HG03520 (cell line): ENCODE measurements around the gene LRIG3.
"Not testable (repeated sequence)": the region's sequence is repeated elsewhere in the genome, so short reads cannot be mapped to it uniquely, and the experiment has no call there.

Source experiments
- ATAC-seq: cut with Tn5 transposase; IDR thresholded peaks from one replicate; pipeline ENCODE4 v1.9.1; 2021; ENCODE audit warnings: mild to moderate bottlenecking, moderate library complexity; ENCODE audit not compliant: unreplicated experiment

LRIG3 gene

DNA sequence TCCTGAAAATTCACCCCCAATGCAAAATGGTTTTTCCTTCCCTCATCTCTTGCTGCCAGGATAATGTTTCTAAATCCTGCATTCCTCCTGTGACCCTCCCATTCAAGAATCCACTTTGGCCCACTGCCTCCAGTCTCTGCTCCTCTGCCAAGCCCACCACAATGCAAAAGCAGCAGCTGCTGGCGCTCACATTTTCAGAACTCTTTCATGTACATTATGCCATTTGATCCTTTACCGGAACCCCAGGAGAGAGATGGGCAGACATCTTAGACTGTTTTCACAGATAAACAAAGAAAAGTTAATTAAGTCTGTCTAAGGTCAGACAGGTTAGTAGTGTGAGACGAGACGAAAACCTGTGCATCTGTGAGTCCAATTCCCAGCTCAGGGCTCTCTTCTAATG, 12.9 kb downstream of the LRIG3 start:
- ATAC-seq: no peak

DNA sequence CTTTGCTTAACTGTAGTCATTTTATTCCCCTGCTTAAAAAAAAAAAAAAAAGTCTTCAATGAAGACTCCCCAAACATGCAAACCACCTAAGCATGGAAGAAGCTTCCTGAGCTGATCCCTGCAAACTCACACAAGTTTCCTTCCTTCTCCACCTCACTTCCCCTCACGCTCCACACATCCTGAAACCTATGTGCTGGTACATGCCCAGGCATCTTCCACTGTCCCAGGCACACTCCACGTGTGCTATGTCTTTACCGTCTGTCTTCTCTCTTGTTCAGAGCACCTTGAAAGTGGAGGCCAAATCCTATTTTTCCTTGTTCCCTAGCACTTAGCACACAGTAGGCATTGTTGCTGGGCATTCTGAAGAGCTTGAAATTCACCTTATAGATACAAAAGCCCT, 13.4 kb downstream of the LRIG3 start:
- ATAC-seq: no peak

DNA sequence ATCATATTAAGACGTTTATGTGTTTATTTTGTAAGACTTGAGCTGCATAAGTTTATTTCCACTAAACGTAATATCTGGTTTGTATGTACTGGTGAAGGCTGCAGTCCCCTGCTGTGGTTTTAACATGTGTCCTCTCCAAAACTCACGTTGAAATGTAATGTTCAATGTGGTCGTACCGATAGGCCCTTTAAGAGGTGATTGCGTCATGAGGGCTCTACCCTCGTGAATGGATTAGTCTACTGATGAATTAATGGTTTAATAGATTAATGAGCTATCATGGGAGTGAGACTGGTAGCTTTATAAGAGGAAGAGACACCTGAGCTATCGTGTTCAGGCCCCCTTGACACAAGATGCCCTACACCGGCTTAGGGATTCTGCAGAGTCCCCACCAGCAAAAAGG, 14.9 kb downstream of the LRIG3 start:
- ATAC-seq: no peak

DNA sequence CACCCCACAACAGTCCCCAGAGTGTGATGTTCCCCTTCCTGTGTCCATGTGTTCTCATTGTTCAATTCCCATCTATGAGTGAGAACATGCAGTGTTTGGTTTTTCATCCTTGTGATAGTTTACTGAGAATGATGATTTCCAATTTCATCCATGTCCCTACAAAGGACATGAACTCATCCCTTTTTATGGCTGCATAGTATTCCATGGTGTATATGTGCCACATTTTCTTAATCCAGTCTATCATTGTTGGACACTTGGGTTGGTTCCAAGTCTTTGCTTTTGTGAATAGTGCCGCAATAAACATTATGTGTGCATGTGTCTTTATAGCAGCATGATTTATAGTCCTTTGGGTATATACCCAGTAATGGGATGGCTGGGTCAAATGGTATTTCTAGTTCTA, 17.6 kb downstream of the LRIG3 start:
- not testable (repeated sequence) for ATAC-seq

DNA sequence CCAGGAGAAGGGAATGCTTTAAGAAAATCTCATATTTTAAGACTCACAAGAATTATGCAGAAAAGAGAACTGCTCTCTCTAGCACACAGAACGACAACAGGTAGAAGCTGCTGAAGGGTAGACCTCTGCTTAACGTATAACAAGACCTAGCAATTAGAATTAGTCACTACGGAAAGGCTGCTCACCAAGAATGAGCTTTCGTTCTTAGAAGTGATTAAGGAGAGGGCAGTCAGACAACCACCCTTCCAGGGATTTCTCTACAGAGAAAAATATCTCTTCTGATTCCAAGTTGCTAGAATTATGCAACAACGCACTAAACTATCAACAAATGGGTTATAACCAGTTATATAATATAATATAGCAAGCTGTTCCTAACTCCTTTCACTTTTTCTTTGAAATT, 18.6 kb downstream of the LRIG3 start:
- ATAC-seq: no peak

DNA sequence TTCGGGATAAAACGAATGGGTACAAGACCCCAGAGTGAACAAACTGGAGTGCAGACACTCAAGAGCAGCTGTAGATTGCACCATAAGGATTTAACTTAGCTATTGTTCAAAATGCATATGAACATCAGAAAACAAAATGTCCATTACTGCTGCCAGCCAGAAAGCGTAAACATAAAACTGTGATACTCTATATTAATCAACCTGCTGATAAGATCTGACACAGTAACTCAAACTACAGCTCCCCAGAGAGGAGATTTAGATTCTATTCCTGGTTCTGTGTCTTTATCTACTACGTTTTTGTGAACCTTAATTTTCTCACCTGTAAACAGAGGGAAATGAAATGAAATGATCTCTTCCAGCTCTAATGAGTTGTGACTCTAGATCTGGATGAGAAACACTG, 22.3 kb downstream of the LRIG3 start:
- ATAC-seq: no peak

DNA sequence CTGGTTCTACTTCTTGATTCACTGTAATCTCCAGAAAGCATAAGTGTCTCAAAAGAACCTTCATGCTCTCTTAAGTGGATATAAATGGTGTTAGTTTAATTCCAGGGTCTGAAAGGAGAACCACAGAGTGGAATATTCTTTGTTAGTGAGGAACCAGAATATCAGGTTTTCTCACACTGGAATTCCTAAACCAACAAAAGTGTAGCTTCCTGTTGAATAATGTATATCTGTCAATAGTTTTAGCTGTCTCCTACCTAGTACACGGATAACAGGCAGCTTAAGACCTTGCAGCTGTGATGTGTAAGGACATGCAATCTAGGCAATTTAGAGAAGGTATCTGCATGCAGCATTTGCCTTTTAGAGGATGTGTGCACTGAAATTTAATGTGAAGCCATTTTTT, 24.0 kb downstream of the LRIG3 start:
- ATAC-seq: no peak

DNA sequence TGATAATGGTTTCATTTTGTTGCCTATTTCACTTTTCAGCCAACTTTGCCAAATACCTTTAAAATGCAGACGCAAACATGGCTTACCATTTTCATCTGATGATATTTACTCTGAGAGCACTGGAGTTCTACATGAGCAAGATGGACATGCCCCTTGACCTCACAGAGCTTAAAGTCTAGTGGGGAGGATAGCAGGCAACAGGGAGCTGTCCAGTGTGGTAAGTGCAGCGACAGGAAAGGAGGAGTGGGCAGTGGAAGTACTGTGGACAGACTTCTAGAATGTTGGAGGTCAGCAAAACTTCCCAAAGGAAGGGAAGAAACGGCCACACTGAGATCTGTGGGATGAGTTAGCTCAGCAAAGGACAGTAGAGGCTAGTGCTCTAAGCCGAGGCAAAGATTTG, 25.3 kb downstream of the LRIG3 start:
- ATAC-seq: no peak

DNA sequence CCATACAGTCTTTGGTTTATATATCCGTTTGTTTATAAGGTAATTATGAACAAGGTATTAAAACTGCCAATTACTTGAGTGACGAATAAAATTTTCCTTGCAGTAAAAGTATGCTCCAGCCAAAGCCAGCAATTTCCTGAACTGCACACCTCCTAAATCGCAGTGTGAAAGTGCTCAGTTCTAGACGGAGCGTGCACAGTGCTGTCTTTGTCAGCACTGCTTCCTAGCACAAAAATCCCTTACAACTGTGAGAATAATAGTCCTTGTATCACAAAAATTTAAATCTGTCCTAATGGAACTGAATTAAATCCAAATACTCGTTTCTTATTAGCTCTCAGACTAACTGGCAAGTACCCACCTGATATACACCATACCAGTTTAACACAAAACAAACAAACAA, 26.3 kb downstream of the LRIG3 start:
- ATAC-seq: no peak

DNA sequence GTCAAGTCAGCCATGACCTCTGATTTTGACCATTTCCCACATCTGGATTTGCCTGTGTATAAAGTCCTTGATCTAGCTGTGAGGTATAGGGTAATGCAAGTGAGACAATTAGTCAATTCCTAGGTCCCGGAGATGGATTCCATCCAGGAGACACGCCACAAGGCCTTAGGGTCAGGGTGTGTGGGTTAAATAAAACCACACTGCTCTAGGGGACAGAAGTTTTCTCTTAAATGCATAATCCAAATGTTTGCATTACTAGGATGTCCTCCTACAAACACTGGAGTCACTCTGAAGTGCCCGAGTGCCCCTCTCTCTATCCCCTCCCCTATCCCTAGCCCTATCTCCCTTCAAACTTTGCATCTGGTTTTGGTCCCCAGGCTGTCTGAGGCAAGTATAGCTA, 26.8 kb downstream of the LRIG3 start:
- ATAC-seq: no peak

DNA sequence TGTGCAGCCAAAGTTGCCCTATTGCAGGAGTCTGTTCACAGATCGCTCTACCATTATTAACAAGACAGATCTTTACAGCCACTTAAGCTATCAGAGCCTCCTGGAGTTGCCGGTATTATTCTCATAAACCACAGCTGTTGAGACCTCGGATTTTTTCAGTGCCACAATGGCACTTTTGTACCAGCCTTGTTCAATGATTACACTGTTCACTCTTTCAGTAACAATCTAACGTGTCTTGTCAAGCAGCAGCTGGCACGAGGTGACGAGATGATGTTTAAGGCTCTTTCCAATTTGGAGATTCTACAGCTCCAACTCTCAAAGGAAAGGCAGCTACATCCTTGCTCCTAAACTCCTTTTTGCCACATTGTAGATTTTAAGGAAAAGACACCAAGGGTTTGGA, 30.7 kb downstream of the LRIG3 start:
- ATAC-seq: no peak

DNA sequence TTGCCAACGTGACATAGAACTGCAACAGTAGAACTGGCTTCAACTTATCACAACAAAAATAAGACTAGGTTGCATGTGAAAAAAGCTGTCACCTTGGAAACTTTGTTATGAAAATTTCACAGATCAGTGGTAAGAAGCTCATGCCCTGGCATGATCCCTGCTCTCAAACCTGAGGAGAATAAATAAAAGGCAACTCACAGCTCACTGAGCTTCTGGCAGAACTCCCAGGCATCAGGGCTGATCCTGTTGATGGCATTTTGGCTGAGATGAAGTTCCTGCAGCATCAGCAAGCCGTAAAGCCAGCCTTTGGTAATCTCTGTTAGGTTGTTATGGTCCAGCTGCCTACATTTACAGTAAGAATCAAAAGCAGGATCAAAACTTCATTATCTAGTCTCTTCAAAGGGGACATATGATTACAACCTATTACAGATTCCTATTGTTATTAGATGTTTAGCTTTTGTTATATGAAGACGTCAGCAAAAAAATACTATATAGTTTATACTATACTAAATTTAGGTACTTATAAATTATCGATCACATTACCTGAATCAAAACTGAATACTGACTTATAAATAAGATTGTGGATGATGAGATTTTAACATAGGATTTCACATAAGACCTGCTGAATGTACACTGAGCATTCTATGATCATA, 32.0 kb downstream of the LRIG3 start:
- no peak for ATAC-seq

DNA sequence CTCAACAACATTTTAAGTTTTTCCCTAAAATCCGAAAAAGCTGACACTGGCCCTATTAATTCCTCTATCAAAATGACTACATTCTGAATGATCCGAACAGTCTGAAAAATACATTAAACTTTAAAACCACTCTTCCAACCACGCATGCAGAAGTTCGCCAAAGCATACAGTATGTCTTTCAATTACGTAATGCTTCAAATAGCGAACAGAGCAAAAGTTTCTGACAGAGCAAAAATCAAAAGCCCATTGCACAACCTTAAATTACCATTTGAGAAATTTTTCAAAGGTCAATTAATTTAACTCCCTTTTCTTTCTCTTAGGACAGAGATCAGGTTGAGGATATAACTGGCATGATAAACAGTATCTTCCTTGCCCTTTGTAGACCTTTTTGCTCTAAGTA, 33.2 kb downstream of the LRIG3 start:
- no peak for ATAC-seq

DNA sequence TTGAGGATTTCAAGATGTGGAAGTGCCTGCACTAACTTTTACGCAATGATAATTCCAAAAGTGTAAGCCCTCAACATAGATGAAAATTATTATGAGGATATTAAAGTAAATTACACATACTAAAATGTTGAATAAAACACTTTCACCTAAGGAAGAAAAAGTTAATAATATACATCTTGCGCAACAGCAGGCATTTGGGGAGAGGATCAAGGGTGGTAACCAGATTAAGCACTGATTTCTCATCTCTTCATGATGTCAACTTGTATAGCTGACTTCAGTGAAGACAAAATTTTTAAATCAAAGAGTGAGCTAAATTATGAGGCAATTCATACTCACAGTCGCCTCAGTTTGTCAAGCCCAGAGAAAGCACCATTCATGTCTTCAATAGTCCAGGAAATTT, 33.8 kb downstream of the LRIG3 start:
- no peak for ATAC-seq

DNA sequence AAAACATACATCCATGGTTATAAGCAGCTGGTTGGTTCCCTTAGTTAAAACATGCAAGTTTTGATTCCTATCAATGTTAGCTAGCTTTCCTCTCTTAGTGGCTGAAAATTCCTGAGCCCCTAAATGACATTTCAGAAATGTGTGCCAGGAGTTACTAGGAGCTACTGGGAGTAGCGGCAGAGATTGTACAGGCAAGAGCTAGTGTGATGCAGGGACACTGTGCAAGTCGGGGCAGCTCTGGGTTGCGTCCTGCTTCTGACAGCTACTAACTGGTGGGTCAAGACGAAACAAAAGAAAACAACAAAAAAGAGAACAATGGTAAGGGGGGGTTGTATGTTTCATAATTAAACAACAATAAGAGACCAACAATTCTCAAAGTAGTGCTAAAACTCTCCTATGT, 35.4 kb downstream of the LRIG3 start:
- no peak for ATAC-seq

DNA sequence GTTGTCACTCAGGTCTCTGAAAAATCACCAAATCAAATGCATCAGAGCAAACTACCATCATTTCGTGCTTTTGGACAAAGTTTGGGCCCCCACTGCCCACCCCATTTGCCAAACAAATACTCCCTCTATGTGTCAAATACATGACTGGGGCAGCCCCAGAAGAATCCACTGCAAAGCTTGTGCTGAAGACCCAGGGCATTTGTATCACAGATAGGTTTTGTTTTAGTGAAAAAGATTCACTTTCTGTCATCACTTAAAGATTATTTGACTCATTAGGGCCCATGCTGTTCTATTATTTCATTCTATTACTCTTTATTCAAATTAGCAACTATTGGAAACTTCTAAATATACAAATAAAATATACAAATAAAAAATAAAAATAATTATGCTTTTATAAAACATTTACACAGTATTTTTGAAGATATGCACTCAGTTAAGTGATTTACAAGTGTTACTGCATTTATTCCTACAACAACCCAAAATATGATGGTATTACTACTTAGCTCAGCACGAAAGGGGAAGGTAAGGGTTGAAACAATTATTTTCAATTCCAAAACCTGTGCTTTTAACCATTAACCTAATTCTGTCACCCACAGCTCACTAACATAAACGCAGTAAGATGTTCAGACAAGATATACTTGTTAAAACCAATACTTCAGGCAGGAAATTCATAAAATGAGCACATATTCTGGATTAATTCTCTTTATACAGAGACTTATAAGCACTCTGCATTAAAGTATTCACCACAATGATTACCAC, 36.5 kb downstream of the LRIG3 start:
- peak; percentile 57 for ATAC-seq

DNA sequence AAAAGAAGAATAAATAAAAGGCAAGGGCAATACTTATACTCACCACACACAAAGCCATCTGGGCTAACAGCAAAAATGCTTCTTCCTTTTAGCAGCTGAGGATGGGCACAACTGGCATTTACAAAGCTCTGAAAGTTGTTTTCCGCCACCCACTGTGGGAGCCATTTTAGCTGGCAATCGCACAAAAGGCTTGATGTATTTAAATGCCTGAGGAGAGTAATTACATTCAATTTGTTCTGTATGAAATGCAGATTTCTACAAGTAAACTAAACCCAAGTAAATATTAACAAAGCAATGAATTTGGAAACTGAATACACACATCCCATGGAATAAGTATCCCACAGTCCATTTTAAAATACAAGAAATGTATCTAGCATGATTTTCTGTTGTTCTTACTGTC, 37.5 kb downstream of the LRIG3 start:
- ATAC-seq: no peak

DNA sequence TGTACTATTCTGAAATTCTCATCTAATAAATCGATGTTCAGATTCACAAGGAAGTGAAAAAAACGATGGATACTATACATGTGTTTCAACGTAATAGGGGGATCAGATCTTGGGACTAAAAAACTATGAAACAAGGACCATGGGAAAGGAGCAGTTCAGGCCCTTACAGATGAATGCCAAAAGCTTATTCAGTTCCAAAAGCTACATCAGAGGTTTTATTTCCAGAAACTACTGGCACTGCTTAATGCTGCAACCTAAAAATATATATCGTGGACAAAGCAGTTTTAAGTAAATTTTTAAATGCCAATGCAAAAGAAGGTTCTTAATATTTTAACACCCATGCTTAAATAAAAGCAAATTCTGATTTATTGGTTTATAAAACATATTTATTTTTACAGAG, 38.5 kb downstream of the LRIG3 start:
- no peak for ATAC-seq

DNA sequence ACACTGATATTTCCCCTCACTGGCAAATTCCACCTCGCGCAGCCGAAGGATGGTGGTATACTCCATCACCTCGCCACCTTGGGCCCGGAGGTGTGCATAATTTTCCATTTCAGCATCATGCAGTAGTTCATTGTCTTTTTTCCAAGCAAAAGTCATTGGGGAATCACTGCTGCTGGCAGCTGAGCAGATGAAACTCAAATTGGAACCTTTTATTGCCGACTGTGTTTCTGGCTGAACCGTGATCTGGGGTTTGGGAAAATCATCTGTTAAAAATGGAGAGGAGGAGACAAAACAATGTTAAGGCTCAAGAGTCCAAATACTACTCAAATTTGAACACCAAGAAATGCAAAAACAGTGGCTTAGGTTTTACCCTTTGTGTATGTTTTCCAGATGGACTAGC, 39.7 kb downstream of the LRIG3 start:
- no peak for ATAC-seq

DNA sequence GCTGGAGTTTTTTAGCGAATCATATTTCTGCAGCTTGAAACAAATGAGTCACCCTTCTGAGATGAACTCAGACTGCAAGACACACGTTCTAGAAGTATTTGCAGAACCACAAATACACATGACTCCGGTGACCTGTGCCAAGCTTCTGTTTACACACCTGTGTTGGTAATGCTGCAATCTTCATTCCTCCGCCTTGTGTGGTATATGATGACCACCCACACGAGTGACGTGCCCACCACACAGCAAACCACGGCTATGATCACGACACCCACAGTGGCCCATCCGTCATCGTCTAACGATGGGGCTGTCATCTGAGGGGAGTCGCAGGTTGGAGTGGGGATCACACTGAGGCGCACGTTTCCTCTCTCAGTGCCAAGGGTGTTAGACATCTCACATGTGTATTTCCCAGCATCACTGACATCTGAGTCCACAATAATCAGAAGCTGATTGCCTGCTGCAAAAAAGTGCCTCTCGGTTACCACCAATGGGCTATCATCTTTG, 43.0 kb downstream of the LRIG3 start:
- no peak for ATAC-seq

DNA sequence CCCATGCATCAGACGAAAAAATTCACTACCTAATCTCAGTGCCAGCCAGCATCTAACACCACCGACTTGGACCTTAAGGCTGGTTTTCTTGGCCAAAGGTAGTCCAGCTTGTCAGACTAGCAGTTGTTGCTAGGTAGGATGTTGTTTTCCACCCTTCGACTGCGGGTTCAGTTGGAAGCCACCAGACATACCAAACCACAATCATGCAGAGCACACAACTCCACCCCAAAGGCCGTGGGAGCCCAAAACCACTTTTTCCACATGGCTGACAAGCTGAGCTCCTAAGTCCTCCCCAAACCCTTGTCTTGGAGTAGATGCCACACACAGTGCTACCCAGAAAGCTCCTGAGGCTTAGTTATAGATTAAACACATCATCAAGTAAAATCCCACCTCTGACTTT, 46.8 kb downstream of the LRIG3 start:
- ATAC-seq: no peak

DNA sequence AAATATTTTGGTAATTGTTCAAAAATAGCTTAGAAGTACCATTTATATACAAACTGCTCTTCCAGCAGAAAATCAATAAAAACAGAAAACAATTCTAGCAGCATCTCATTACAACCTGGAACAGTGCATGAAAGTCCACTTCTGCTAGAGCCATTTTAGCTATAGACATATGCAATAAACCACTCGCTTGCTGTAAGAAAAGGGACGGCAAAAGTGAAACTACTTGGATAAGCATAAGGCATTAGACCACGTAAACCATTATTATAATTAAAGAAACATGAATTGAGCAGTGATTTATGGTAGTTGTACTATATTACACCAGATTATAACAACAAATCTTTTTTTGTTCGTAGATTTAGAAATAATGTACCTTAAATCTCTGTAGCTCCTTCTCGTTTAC, 48.7 kb downstream of the LRIG3 start:
- ATAC-seq: no peak

DNA sequence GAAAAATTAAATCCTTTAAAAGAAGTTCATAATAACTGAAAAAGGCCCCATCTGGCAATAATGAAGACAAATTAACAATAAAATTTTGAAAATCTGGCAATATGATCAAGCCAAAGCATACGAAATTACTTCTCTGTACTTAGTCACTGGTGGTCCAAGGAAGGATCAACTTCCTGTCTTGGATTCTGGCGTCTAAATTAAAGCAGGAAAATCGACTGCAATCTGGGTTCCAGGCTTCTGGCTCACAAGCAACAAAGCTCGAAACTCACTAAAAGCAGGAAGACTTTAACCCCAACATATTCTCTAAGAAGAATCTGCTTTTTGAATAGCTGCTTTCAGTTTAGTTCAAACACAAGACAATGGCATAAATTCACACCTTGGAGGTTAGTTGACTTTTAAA, 49.7 kb downstream of the LRIG3 start:
- ATAC-seq: no peak
